Neural cell (in vitro differentiated cells): ENCODE data around the gene ARHGAP42. TPM values are rescaled to one million over a fixed set of nuclear protein-coding genes. Genes with fewer than 3 reads are reported as not detected.

Experiments
- H2AFZ ChIP-seq: fragments of 200-600, 300-800 bp; sonication (generic), shearing (Covaris generic); 2 replicates; pipeline ENCODE4 v1.6.0; 2014; ENCODE audit warnings: low read depth, mild to moderate bottlenecking, antibody characterized with exemption, low read length, moderate library complexity
- H3F3A ChIP-seq: fragments of 200-600 bp; shearing (Covaris generic); 2 replicates; pipeline ENCODE4 v1.6.1; 2016; ENCODE audit warnings: mild to moderate bottlenecking, moderate library complexity, mixed read lengths, antibody characterized with exemption, low read length; ENCODE audit not compliant: insufficient read depth, poor library complexity, severe bottlenecking
- H3K27ac ChIP-seq: fragments of 200-600, 300-800 bp; sonication (generic), shearing (Covaris generic); 2 replicates; pipeline ENCODE4 v1.5.1; 2014; ENCODE audit warnings: mild to moderate bottlenecking, low read length, moderate library complexity
- H3K27me3 ChIP-seq: fragments of 300-800, 200-600 bp; sonication (generic), shearing (Covaris generic); 2 replicates; pipeline ENCODE4 v1.6.0; 2014; ENCODE audit warnings: mild to moderate bottlenecking, low read depth, low read length, moderate library complexity; ENCODE audit not compliant: insufficient read depth
- H3K36me3 ChIP-seq: fragments of 300-800, 200-600 bp; sonication (generic), shearing (Covaris generic); 2 replicates; pipeline ENCODE4 v1.5.1; 2014; ENCODE audit warnings: mild to moderate bottlenecking, antibody characterized with exemption, low read length, moderate library complexity; ENCODE audit not compliant: insufficient read depth
- H3K4me2 ChIP-seq: fragments of 300-800, 200-600 bp; sonication (generic), shearing (Covaris generic); 2 replicates; pipeline ENCODE4 v1.6.0; 2014; ENCODE audit warnings: mild to moderate bottlenecking, low read length
- H3K4me3 ChIP-seq: fragments of 300-800, 200-600 bp; sonication (generic), shearing (Covaris generic); 2 replicates; pipeline ENCODE4 v1.5.1; 2014; ENCODE audit warnings: mild to moderate bottlenecking, low read length, moderate library complexity
- H3K79me2 ChIP-seq: fragments of 200-600 bp; shearing (Covaris generic); replicated peaks from 2 replicates; pipeline ENCODE4 v1.6.0; 2014; ENCODE audit warnings: mild to moderate bottlenecking, low read length, moderate library complexity; ENCODE audit not compliant: insufficient read depth
- H3K9ac ChIP-seq: fragments of 300-800, 200-600 bp; sonication (generic), shearing (Covaris generic); 2 replicates; pipeline ENCODE4 v1.6.1; 2016; ENCODE audit warnings: mild to moderate bottlenecking, low read length, mixed read lengths
- H3K9me2 ChIP-seq: fragments of 200-600 bp; shearing (Covaris generic); 2 replicates; pipeline ENCODE4 v1.6.1; 2016; ENCODE audit warnings: mild to moderate bottlenecking, low read length, mixed read lengths; ENCODE audit not compliant: insufficient read depth
- H3K9me3 ChIP-seq: fragments of 200-600, 300-800 bp; sonication (generic), shearing (Covaris generic); 2 replicates; pipeline ENCODE4 v1.6.1; 2016; ENCODE audit warnings: mild to moderate bottlenecking, mixed run types, low read length, moderate library complexity, mixed read lengths
- H4K20me1 ChIP-seq: fragments of 200-600 bp; shearing (Covaris generic); 2 replicates; pipeline ENCODE4 v1.6.1; 2016; ENCODE audit warnings: mild to moderate bottlenecking, mixed run types; ENCODE audit not compliant: insufficient read depth
- EP300 ChIP-seq: fragments of 450-650 bp; conservative IDR thresholded peaks from 2 replicates; pipeline ENCODE4 v1.6.1; 2014; ENCODE audit warnings: antibody characterized with exemption, mild to moderate bottlenecking, moderate library complexity; ENCODE audit not compliant: poor library complexity, severe bottlenecking
- EZH2 ChIP-seq: fragments of 200-600, 300-800 bp; shearing (Covaris generic), sonication (generic); IDR thresholded peaks from 2 replicates; pipeline ENCODE4 v1.6.1; 2014; ENCODE audit warnings: antibody characterized with exemption, low read length, borderline replicate concordance, mild to moderate bottlenecking; ENCODE audit not compliant: insufficient read depth, poor library complexity, severe bottlenecking
- MXI1 ChIP-seq: fragments of 450-650 bp; conservative IDR thresholded peaks from 2 replicates; pipeline ENCODE4 v1.6.1; 2014; ENCODE audit warnings: antibody characterized with exemption, mild to moderate bottlenecking; ENCODE audit not compliant: poor library complexity, severe bottlenecking
- POLR2AphosphoS5 ChIP-seq: IDR thresholded peaks from 2 replicates; pipeline ENCODE4 v1.6.1; 2012
- RAD21 ChIP-seq: fragments of 450-650 bp; conservative IDR thresholded peaks from 2 replicates; pipeline ENCODE4 v1.6.1; 2014; ENCODE audit warnings: antibody characterized with exemption, mild to moderate bottlenecking, moderate library complexity
- SMC3 ChIP-seq: fragments of 450-650 bp; conservative IDR thresholded peaks from 2 replicates; pipeline ENCODE4 v1.6.1; 2014; ENCODE audit warnings: antibody characterized with exemption, mild to moderate bottlenecking, moderate library complexity; ENCODE audit not compliant: poor library complexity
- TAF1 ChIP-seq: IDR thresholded peaks from 2 replicates; pipeline ENCODE4 v1.6.1; 2012; ENCODE audit warnings: low read depth
- polyA plus RNA-seq: library from polyadenylated mRNA; depleted of rRNA; stranded (reverse); fragments of >200 nt; gene quantifications from 2 replicates; pipeline ENCODE4 v1.2.3, GENCODE V29; 2014
- TF ChIP-seq, protein P1 (sequence below): fragments of 450-650 bp; IDR thresholded peaks from 2 replicates; pipeline ENCODE4 v1.5.1; 2014; ENCODE audit warnings: antibody characterized with exemption, mild to moderate bottlenecking, moderate library complexity; ENCODE audit not compliant: poor library complexity, severe bottlenecking
- TF ChIP-seq, protein P2 (sequence below): IDR thresholded peaks from 2 replicates; pipeline ENCODE4 v1.6.1; 2012; ENCODE audit warnings: borderline replicate concordance

Gene ARHGAP42
- polyA plus RNA-seq, 1 donor from 2014 or later = 0.64 TPM

GRCh38 chr11:100759856-100760255, 72.8 kb downstream of the ARHGAP42 start:
- Histone ChIP-seq H3K9me3 (no peaks in the 10 kb centered on the region), H3F3A (no peaks in the 10 kb centered on the region), H3K27ac (no peak overlapping the region), H3K4me3 (no peak overlapping the region), H3K9me2 (no peaks in the 10 kb centered on the region), H3K79me2 (no peaks in the 10 kb centered on the region), H3K27me3 (no peaks in the 10 kb centered on the region), H4K20me1 (no peaks in the 10 kb centered on the region), H3K9ac (no peak overlapping the region), H2AFZ (no peak overlapping the region), H3K4me2 (no peak overlapping the region), H3K36me3 (no peaks in the 10 kb centered on the region)
- TF ChIP-seq EZH2 = no peak
- no peak for TF ChIP-seq EP300
- TF ChIP-seq, protein P1, sequence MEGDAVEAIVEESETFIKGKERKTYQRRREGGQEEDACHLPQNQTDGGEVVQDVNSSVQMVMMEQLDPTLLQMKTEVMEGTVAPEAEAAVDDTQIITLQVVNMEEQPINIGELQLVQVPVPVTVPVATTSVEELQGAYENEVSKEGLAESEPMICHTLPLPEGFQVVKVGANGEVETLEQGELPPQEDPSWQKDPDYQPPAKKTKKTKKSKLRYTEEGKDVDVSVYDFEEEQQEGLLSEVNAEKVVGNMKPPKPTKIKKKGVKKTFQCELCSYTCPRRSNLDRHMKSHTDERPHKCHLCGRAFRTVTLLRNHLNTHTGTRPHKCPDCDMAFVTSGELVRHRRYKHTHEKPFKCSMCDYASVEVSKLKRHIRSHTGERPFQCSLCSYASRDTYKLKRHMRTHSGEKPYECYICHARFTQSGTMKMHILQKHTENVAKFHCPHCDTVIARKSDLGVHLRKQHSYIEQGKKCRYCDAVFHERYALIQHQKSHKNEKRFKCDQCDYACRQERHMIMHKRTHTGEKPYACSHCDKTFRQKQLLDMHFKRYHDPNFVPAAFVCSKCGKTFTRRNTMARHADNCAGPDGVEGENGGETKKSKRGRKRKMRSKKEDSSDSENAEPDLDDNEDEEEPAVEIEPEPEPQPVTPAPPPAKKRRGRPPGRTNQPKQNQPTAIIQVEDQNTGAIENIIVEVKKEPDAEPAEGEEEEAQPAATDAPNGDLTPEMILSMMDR = no peak
- TF ChIP-seq TAF1 = no peak
- no peak for TF ChIP-seq MXI1
- TF ChIP-seq POLR2AphosphoS5 = no peak
- TF ChIP-seq RAD21 = no peak
- TF ChIP-seq, protein P2, sequence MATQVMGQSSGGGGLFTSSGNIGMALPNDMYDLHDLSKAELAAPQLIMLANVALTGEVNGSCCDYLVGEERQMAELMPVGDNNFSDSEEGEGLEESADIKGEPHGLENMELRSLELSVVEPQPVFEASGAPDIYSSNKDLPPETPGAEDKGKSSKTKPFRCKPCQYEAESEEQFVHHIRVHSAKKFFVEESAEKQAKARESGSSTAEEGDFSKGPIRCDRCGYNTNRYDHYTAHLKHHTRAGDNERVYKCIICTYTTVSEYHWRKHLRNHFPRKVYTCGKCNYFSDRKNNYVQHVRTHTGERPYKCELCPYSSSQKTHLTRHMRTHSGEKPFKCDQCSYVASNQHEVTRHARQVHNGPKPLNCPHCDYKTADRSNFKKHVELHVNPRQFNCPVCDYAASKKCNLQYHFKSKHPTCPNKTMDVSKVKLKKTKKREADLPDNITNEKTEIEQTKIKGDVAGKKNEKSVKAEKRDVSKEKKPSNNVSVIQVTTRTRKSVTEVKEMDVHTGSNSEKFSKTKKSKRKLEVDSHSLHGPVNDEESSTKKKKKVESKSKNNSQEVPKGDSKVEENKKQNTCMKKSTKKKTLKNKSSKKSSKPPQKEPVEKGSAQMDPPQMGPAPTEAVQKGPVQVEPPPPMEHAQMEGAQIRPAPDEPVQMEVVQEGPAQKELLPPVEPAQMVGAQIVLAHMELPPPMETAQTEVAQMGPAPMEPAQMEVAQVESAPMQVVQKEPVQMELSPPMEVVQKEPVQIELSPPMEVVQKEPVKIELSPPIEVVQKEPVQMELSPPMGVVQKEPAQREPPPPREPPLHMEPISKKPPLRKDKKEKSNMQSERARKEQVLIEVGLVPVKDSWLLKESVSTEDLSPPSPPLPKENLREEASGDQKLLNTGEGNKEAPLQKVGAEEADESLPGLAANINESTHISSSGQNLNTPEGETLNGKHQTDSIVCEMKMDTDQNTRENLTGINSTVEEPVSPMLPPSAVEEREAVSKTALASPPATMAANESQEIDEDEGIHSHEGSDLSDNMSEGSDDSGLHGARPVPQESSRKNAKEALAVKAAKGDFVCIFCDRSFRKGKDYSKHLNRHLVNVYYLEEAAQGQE = no peak
- TF ChIP-seq SMC3 = no peak

- no peaks in the 10 kb centered on the region for H3K9me2 ChIP-seq
- no peak overlapping the region for H3K4me2 ChIP-seq
- no peak overlapping the region for H3K9ac ChIP-seq
- no peak overlapping the region for H2AFZ ChIP-seq
- H3K9me3 ChIP-seq = no peaks in the 10 kb centered on the region
- H3K4me3 ChIP-seq = no peak overlapping the region
- no peak for TF ChIP-seq EP300
- TF ChIP-seq TAF1 = no peak
- H4K20me1 ChIP-seq = no peaks in the 10 kb centered on the region
- no peak overlapping the region for H3K27ac ChIP-seq
- no peaks in the 10 kb centered on the region for H3F3A ChIP-seq
- H3K79me2 ChIP-seq = no peaks in the 10 kb centered on the region
- no peaks in the 10 kb centered on the region for H3K36me3 ChIP-seq
- H3K27me3 ChIP-seq = no peaks in the 10 kb centered on the region
Observed at GRCh38 chr11:100760744-100761143, 73.7 kb downstream of the ARHGAP42 start.

GRCh38 chr11:100761841-100762240, 74.8 kb downstream of the ARHGAP42 start:
- Histone ChIP-seq H3K27ac (no peak overlapping the region), H3K4me3 (no peak overlapping the region), H3K4me2 (no peak overlapping the region), H3K36me3 (no peaks in the 10 kb centered on the region), H3K9me2 (no peaks in the 10 kb centered on the region), H3K79me2 (no peaks in the 10 kb centered on the region), H3K27me3 (no peaks in the 10 kb centered on the region), H3K9me3 (no peaks in the 10 kb centered on the region), H3K9ac (no peak overlapping the region), H4K20me1 (no peaks in the 10 kb centered on the region), H2AFZ (no peak overlapping the region), H3F3A (no peaks in the 10 kb centered on the region)
- TF ChIP-seq EZH2 (no peak), RAD21 (no peak), MXI1 (no peak), TAF1 (no peak), POLR2AphosphoS5 (no peak), EP300 (no peak), SMC3 (no peak)
- TF ChIP-seq, protein P1 = no peak
- TF ChIP-seq, protein P2 = no peak
